GM19324 (cell line): ENCODE data around the gene TRNAU1AP.
"Not testable (repeated sequence)": the region's sequence is repeated elsewhere in the genome, so short reads cannot be mapped to it uniquely, and the experiment has no call there.

Experiments
- ATAC-seq: cut with Tn5 transposase; IDR thresholded peaks from one replicate; pipeline ENCODE4 v1.9.1; 2021; ENCODE audit warnings: mild to moderate bottlenecking, moderate library complexity; ENCODE audit not compliant: unreplicated experiment, low FRiP score

Gene TRNAU1AP

DNA sequence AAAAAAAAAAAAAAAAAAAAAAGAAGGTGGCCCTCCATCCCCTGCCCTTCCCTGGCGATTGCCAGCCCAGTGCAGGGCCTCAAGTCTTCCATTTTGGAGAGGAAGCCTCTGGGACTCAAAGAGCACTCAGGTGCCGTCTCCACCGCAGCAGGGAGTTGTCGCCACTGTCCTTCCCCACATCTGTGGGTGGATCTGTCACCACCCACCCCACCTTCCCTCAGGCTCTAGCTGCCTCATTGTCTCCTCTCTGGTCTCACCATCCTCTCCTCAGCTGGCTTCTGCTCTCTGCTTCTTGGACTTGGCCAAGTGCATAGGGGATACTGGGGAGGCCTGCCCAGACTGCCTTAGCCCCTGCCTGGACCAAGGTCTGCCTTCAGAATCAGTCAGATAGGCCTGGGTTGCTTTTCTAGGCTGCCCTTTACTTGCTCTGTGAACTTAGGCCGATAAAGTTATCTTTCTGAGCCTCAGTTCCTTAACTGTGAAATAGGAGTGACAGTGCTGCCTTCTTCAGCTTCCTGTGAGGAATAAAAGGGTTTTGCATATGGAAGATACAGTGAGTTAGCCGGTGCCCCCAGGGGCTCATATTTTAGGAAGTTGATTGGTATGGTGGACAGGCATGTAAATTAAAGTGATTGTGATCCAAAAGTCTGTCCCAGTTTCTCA is 31.3 kb upstream of the TRNAU1AP start:
- ATAC-seq: no peak

DNA sequence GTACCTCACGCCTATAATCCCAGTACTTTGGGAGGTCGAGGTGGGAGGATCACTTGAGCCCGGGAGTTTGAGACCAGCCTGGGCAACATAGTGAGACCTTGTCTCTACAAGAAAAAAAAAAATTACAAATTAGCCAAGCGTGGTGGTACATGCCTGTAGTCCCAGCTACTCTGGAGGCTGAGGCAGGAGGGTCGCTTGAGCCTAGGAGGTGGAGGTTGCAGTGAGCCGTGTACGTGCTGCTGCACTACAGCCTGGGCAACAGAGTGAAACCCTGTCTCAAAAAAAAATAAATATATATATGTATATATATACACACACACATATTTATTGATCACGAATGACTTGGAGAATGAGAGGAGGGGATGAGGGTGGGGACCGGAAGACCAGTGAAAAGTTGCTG is 30.3 kb upstream of the TRNAU1AP start:
- not testable (repeated sequence) for ATAC-seq

DNA sequence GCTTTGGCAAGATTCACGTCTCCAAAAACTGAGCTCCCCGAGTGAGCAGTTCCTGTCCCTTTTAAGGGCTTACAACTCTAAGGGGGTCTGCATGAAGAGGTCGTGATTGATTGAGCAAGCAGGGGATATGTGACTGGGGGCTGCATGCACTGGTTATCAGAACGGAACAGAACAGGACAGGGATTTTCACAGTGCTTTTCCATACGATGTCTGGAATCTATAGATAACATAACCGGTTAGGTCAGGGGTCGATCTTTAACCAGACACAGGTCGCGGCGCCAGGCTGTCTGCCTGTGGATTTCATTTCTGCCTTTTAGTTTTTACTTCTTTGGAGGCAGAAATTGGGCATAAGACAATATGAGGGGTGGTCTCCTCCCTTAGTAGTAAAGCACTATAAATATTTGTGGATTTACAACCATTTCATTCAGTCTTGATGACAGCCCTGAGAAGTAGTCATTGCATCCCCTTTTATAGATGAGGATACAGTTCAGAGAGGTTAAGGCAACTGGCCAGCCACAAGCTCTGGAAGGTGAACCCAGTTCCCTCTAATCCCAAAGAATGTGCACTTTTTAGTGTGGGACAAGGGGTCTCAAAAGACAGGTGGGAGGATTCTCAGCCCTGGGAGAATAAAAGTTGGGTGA is 27.8 kb upstream of the TRNAU1AP start:
- ATAC-seq: not testable (repeated sequence)

DNA sequence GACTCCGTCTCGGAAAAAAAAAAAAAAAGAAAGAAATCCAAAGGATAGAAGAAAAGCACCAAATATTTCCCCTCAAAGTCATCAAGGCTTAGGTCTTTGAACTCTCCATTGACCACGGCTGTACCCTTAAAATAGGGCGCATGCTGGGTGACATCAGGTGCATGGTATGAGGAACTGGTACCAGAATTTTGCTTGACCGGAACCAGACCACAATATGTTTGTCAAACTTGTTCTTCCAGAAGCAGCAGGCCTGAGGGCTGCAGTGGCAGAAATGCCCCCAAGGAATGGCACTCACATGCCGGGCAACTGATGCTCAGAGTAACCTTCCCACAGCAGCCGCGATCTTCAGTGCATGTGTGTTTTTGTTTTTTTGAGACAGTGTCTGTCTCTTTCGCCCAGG is 26.0 kb upstream of the TRNAU1AP start:
- ATAC-seq: no peak

DNA sequence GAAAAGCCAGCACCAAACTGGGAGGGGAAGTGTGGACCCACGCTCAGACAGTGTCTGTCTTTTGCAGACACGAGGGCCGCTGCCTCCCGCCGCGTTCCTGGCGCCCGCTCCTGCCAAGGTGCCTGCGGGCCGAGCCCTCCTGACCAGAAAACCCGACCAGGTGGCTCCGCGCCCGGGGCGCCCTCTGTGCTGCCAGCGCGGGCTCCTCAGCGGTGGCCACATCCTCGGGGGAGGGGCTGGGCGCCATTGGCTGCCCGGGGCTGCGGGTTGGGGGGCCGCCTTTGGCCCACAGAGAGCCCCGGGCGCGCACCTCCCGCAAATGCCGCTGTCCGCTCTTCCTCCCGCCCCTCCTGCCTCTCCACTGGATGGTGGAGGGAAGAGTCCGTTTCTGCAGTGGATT is 22.4 kb upstream of the TRNAU1AP start:
- ATAC-seq: no peak

DNA sequence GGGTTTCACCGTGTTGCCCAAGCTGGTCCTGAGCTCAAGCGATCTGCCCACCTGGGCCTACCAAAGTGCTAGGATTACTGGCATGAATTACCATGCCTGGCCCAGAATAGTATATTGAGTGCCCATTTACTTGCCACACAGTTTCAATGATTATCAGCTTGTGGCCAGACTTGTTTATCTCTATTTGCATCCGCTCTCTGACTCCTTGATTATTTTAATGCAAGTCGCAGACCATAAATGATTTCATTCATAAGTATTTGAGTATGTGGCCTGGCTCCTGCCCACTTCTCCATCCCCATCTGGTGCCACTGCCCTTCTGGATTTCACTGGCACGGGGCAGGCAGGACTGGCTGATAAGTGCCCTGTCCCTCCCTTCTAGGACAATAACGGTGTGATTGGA is 18.2 kb upstream of the TRNAU1AP start:
- ATAC-seq: no peak

DNA sequence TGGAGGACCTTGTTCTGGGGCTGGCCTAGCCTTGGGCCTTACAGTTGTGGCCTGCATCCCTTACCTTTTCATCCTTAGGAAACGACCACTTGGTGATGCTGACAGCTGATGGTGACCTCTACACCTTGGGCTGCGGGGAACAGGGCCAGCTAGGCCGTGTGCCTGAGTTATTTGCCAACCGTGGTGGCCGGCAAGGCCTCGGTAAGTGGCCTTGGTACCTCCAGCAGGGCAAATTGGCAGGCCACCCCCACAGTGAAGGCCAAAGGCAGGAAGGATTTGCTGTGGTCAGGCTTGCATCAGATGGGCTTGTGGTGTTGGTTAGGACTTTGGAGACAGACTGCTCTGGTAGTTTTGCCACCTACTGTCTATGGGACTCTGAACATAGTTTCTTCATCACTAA is 17.7 kb upstream of the TRNAU1AP start:
- ATAC-seq: no peak

GRCh38 chr1:28537457-28538199 is 15.3 kb upstream of the TRNAU1AP start:
- ATAC-seq: no peak

- no peak for ATAC-seq
Observed at GRCh38 chr1:28538286-28538685, 14.6 kb upstream of the TRNAU1AP start.

GRCh38 chr1:28540651-28541050 is 12.2 kb upstream of the TRNAU1AP start:
- ATAC-seq: no peak

DNA sequence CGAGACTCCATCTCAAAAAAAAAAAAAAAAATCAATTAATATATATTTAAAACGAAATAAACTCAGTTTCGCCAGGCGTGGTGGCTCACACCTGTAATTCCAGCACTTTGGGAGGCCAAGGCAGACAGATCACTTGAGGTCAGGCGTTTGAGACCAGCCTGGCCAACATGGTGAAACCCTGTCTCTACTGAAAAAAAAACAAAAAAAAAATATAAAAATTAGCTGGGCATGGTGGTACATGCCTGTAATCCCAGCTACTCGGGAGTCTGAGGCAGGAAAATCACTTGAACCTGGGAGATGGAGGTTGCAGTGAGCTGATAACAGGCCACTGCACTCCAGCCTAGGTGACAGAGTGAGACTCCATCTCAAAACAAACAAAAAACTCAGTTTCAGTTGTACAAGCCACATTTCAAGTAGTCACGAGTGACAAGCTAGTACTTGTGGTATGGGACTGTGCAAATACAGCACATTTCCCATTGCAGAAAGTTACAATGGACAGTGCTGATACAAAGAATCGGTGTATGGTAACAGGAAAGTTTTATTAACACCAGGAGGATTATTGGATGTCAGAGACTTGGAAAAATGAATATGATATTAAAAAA is 11.4 kb upstream of the TRNAU1AP start:
- not testable (repeated sequence) for ATAC-seq

DNA sequence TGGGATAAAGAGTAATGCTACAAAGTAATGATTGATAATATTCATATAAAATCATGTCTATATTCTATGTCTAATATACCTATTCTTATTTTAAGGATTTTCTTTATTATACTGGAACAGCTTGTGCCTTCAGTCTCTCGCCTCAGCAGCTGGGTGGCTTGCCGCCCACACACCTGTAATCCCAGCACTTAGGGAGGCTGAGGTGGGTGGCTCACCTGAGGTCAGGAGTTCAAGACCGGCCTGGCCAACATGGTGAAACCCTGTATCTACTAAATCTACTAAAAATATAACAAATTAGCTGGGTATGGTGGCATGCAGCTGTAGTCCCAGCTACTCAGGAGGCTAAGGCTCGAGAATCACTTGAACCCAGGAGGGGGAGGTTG is 7.6 kb upstream of the TRNAU1AP start:
- ATAC-seq: no peak

GRCh38 chr1:28548318-28548717 is 4.6 kb upstream of the TRNAU1AP start:
- ATAC-seq: no peak

DNA sequence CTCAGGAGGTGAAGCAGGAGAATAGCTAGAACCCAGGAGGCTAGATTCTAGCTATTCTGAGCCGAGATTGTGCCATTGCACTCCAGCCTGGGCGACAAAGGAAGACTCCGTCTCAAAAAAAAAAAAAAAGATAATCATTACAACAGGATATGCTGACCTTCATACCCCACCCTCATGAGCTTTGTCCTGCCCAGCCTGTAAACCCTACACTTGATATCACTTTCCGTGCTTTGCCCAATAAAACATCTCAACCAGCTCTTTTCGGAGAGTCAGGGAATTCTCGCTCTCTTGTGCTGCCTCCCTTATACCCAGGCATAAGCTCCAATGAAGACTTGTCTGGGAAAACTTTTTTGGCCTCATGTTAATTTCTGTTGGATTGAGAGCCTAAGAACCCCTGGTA is 1.5 kb upstream of the TRNAU1AP start:
- ATAC-seq: no peak

- ATAC-seq: no peak
Observed at GRCh38 chr1:28560886-28561285, 8.0 kb downstream of the TRNAU1AP start.

- no peak for ATAC-seq
Observed at GRCh38 chr1:28564310-28564709, 11.4 kb downstream of the TRNAU1AP start.

DNA sequence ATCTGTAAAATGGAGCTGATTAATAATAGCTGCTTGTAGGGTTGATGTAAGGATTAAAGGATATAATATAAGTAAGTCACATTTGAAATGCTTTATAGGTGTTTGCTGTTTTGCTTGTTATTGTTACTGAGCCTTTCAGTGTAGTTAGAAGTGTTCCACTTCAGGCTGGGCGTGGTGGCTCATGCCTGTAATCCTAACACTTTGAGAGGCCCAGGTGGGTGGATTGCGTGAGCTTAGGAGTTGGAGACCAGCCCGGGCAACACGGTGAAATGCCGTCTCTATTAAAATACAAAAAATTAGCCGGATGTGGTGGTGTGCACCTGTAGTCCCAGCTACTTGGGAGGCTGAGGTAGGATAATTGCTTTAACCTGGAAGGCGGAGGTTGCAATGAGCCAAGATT is 12.2 kb downstream of the TRNAU1AP start:
- no peak for ATAC-seq

DNA sequence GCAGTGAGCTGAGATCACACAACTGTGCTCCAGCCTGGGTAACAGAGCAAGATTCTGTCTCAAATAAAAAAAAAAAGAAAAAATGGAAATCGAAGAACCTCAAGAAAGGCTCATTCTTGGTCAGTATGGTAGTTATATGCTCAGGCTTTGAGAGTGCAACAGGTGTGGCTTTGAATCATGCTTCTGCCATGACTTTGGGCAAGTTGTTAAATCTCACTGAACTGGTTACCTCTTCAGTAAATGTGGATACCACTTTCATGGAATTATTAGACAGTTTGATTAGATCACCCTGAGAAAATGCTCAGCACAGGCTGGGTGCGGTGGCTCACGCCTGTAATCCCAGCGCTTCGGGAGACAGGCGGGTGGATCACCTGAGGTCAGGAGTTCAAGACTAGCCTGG is 12.8 kb downstream of the TRNAU1AP start:
- no peak for ATAC-seq

DNA sequence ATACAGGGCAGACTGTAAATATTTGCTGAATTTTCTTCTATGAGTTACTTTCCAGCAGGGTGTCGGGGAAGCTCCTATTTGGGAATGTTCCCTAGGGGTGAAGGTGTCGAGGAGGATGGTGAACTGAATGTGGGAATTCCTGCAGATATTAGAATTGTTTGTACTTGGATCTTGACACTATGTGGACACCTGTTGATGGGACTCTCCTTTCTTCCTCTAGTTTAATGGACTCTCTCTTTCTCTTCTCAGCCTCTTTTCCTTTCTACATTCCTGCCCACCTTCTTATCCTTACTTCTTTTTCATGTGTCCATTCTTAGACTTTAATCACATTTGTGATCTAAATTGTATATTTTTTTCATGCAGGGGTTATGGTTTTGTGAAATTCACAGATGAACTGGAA is 14.0 kb downstream of the TRNAU1AP start:
- no peak for ATAC-seq

GRCh38 chr1:28571911-28572310 is 19.0 kb downstream of the TRNAU1AP start:
- ATAC-seq: no peak

- not testable (repeated sequence) for ATAC-seq
Observed at GRCh38 chr1:28572891-28573290, 20.0 kb downstream of the TRNAU1AP start.
